Fibroblast of skin of right biceps (primary cell): ENCODE data around the gene TMEM132E.

Experiments used
- DNase-seq: peaks from one replicate; pipeline ENCODE4 v3.0.0-alpha.2; 2013

The TMEM132E gene

DNA sequence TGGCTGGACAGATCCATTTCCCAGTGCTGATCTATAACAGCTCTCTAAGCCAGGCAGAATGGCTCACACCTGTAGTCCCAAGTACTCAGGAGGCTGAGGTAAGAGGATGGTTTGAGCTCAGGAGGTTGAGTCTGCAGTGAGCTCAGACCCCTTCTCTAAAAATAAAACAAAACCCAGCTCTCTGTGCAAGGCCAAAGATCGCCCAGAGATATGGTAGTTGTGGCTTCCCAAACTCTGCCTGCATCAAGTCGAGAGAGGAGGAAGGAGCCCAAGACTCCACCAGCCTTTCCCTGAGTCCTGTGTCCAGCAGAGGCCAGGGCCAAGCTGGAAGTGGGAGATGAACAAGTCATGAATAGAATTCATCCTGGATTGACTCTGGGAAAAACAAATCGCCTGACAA, 88.8 kb downstream of the TMEM132E start:
- DNase-seq, result no peak

DNA sequence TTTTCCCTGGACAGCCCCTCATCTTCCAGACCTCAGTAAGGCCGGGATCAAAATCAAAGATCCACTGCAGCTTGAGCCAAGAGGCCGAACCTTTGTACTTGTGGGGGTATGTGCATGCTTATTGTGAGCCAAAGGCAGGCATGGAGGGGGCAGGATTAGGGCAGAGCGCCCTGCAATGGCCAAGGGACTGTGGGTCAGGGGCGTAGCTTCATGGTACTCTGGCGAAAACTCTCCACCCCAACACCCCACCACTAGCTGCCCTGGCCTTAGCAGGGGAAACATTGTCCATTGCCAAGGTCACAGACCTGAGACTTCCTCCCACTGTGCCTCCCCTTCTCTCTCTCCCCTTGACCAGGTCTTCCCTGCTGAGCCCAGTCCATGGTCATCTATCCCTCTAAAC, 90.1 kb downstream of the TMEM132E start:
- DNase-seq, result no peak

DNA sequence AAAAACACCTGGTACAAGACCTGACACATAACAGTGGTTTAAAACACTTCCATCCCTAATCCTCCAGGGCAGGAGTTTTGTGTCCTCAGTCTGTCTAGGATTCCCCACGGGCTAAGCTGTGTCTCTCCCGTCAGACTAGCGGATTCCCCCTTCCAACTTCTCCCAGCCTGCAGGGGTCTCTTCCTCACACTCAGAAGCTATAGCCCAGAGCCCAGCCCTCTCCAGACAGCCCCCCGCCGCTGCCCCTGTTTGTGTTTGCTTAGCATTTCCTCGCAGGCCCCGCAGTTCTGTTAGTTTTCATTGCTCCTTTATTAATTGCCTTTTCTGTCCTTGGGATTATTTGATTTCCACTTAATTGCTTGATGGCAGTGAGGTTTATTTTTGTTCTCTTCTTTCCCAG, 91.2 kb downstream of the TMEM132E start:
- no peak for DNase-seq

DNA sequence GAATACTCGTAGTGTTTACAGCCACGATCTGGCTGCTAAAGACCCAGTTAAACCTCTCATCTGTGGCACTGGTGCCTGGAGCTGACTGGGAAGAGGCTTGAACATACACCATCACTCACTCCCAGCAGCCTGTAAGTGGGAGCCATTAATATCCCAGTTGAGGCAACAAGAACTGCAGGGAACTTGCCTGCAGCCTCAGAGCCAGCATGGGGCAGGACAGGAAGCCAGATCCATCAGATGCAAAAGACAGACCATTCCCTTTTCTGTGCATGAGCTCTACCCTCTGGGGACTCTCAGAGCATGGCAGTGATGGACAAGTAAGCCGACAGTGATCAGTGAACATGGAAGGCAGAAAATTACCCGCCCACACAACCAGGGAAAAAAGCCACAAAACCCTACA, 91.8 kb downstream of the TMEM132E start:
- DNase-seq, result no peak

DNA sequence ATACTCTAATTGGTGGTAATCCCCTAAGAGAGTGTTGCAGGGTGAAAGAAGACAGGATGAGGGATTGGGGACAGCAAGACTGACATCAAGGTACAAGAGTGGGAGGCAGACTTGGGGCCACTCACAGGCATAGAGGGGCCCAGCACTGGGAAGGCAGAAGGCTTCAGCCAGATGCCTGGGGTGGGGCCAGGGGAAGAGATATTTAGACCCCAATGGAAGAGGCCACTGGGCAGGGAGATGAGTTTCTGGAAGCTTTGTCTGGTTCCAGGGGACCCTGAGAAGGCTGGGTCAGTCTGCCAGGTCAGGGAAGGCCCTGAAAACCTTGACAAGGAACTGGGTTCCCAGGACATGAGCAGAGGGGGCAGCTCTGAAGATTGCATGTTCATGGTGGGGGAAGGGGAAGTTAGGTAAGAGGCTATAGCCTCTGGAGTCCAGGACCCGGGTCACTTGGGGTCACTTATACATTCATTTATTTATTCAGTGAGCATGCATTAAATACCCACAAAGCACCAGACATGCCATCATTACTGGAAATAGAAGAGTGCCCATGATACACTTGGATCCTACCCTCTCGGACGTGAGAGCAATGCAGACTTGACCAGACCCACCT, 92.9 kb downstream of the TMEM132E start:
- DNase-seq, result no peak

DNA sequence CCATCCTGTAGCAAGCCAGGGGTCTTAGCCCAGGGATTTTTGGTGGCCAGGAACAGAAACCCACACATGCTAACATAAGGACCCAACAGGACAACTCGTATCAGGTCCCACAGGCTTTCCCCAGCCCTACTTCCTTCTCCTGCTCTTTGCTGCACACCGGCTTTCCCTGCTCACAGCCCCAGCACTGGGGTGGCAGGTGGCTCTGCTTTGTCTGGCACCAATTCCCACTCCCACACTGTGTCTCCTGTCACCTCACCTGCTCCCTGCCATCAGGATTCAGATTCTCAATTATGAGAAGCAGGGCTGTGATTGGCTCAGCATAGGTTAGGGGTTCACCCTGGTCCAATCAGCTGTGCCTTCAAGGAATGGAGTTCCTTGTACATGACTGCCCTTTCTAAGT, 94.1 kb downstream of the TMEM132E start:
- DNase-seq, result no peak

DNA sequence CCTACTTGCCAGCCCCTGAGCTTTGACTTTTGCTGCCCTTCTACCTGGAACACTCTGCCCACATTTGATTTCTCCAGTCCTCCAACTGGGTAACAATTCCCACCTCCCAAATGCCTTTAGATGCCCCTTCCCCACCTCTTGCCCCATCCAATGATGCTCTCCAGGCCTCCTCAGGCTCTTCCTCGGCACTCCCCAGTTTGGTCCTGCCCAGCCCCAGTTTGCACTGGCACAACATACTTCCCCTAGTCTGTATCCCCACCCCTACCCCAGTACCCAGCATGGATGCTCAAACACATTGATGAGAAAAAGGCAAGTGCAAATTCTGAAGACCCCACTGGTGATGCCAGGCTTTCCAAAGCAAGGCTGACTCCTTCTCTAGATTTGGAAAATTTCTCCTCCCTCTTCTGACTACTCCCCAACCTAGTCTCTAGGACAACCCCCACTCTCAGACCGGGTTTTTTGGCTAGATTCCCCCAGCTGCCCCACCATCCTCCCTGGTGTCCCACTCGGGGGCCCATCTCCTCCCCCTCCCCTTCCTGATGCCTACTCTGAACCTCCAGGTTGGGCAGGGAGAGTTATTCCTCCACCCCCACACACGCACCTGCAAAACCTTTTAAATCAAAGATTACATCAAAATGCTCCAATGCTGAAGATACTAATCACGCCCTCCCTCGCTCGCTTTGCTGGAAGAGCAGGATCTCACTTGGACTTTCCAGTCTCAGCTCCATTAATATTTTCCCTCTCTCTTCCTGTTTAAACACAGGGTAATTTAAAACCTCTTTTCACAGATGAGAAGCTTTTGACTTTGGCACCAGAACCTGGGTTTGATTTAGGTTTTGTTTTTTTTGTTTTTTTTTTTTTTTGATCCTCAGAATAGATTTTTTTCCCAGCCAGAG, 94.9 kb downstream of the TMEM132E start:
- DNase-seq, result no peak

DNA sequence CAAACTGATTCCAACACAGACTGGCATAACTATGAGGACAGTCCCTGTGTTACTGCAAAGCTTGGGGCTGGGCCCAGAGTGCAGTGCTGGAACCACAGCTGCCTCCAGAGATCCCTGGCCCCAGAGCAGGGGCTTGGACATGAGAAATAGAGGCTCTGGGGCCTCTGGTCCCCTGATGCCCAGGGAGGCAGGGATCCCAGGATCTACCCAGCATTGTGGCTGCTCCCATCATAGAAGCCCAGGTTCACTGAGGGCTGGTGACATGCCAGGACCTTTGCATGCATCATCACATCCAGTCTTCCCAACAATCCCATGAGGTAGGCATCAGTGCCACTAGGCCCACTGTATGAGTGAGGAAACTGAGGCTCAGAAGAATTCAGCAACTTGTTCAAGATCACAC, 95.8 kb downstream of the TMEM132E start:
- no peak for DNase-seq

DNA sequence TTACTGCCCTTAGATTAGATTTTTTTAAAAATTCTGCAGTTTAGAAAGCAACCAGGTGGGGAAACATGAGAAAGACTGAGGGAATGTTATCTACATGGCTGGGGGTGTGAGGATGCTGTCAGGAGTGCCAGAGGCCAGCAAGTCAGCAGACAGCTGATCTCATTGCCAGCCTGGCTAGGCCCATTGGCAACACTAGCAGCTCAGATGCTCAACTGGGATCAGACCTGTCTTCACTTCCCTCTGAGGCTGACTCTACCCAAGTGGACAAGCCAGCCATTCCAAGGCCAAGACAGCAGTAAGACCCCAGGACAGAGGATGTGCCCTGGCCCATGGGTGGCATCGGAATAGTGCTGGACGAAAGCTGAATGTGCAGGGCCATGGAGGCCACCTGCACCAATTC, 96.2 kb downstream of the TMEM132E start:
- no peak for DNase-seq

DNA sequence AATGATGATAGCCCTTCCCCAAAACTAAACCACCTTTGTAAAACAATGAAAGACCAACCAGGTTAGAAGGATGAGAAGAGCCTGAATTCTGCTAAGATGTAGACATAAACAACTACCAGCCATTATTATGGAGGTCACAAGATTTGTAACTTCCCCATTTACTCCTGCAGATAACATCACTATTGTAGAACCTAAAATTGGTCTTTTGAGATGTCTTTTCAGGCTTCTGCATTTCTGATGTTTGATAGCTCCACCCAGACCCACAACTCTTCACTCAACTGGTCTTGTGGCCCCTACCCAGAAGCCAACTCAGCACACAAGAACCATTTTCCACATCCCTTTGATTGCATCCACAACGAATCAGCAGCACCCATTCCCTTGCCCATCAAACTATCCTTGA, 100.8 kb downstream of the TMEM132E start:
- DNase-seq, result no peak

DNA sequence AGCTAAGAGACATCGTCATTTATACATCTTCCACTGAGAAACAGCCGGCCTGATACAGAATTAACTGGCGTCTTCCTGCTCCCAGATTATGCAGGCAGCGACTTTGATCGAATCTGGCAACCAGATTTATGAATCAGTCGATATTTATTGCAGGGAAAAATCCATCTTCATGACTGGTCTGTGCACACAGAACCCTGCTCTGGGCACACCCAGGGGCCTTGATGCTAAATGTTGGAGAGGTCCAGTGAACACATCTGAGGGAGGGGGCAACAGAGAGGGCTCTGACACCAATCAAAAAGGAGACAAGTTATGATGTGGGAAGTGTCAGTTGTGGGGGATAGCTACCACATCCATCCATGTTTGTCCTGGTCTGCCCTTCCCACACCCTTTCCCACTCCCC, 102.9 kb downstream of the TMEM132E start:
- DNase-seq, result no peak

DNA sequence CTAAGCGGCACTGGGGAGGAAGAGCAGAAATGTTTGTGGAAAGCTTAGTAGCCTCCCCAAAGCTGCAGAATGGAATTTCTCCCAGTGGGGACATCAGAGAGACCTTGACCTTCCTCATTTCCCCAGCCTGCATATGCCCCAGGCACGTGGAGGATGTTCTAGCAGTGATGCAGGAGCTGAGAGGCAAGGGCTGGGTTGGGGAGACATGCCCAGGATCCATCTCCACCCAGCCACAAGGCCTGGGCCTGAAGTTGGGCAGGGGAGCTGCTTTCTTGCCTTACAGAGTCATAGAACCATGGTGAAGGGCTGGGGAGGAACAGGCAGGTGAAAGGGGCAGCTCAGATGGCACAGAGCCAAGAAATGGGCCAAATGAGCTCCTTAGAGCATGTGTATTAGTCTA, 104.0 kb downstream of the TMEM132E start:
- DNase-seq, result no peak
